IPS DF 6.9 (cell line): ENCODE measurements around the gene MROH9.

Experiments
- DNase-seq: peaks from one replicate; pipeline ENCODE4 v3.0.0-alpha.2; 2013; ENCODE audit warnings: low read depth, low spot score
- H3K27ac ChIP-seq: one replicate; pipeline ENCODE4 v1.5.1; 2013; ENCODE audit warnings: low read length, control low read depth
- H3K27me3 ChIP-seq: 2 replicates; pipeline ENCODE4 v1.6.1; 2013; ENCODE audit warnings: mild to moderate bottlenecking, low read length; ENCODE audit not compliant: control insufficient read depth, insufficient read depth
- H3K36me3 ChIP-seq: 2 replicates; pipeline ENCODE4 v1.6.1; 2013; ENCODE audit warnings: low read length; ENCODE audit not compliant: control insufficient read depth, insufficient read depth
- H3K4me1 ChIP-seq: 2 replicates; pipeline ENCODE4 v1.6.1; 2013; ENCODE audit warnings: low read length; ENCODE audit not compliant: control insufficient read depth, insufficient read depth
- H3K4me3 ChIP-seq: 2 replicates; pipeline ENCODE4 v1.5.1; 2013; ENCODE audit warnings: mild to moderate bottlenecking, low read length
- H3K9me3 ChIP-seq: 2 replicates; pipeline ENCODE4 v1.6.1; 2013; ENCODE audit warnings: low read length, inconsistent platforms; ENCODE audit not compliant: control insufficient read depth, insufficient read depth
- WGBS: extraction: QIAGEN DNeasy Blood & Tissue Kit; methylation state at CpG from one replicate; pipeline ENCODE4 v1.1.7; 2013; ENCODE audit warnings: mixed read lengths, missing lambda C conversion rate; ENCODE audit not compliant: insufficient read length, insufficient coverage; 5-methylcytosine and 5-hydroxymethylcytosine counted together

MROH9 gene, protein sequence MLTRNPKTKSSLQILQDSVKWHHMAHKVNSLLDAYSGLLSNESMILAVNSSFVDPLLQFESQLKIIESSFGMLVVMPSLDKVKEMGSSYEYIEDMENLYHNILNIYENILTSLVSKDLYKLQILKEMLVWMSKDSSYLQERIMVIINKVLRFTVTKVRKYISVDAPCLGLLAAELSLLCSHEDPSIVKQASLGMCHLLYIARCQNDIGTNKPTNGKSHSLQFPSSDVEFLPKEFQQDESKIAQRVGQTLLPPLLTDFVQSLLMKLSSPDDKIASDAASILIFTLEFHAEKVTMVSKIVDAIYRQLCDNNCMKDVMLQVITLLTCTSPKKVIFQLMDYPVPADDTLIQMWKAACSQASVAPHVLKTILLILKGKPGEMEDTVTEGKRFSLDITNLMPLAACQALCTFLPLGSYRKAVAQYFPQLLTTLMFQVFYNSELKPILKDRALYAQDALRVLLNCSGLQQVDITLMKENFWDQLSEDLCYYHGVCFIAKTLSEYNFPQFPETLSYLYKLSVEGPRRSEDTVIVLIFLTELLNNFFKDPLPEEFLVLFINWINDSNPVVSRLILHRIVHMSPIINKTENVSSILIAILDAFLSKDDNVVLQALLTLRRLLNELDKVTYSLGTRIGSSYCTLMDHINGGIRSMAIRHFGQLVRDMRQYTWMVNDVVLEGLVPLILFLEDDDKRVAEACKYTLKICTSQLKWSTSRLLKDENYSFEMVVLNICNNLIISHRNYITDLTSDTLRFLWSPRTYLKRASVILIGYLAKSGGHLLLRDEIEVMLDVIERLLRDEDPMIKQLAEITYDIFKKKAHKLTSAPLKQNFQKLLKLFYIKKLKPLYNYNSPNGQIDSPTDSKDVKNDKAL

DNA sequence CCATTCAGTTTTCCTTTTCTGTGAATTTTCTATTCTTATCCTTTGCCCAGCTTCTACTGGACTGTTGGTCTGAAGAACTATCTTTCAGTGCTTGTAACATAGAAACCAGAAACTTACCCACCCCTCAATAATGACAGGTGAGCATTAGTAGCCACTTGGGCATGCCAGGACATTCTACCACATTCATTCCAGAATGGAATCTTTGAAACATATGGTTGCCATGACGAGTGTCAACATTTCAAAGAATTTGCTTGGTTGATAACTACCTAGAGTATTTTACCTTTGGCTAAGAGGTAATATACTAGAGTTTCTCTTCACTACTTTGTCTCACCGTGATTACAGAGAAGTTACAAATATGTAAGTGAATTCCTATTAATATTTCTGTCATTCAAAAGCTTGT is at the start of gene MROH9:
Gene MROH9, plus strand, starts transcription at position 304 of the 400 bp plus-strand sequence. CDS start 10,023 bp downstream, outside the sequence.
- H3K27ac ChIP-seq: no peak within 1 kb of the TSS
- no peak for DNase-seq
- WGBS: no CpG with 5 or more reads among the region's 2 CpGs
- H3K4me3 ChIP-seq: no peak within 1 kb of the TSS
- H3K9me3 ChIP-seq: no peaks in the 10 kb centered on the region
- no peaks in the 10 kb centered on the region; the same call in 1 of the 2 replicates for H3K4me1 ChIP-seq
- no peaks in the 10 kb centered on the region for H3K27me3 ChIP-seq
- no peaks in the 10 kb centered on the region for H3K36me3 ChIP-seq

DNA sequence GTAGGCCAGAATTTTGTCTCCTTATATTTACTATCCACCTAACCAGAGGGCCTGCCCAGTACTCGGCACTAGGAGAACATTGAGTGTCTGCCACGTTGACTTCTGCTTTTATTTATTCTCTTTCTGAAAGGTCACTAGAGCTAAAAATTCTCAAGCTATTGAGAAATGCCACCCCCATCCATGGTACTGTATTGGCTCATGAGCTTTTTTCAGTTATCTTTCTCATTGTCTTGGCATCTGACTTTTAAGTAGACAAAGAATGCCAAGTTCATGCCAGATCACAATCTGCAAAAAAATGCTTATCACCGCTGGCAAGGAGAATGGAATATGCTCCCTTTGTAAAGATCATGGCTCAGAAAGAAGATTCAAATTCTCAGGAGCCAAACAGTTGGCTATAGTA is 49.8 kb upstream of the MROH9 start:
- no CpG with 5 or more reads among the region's 3 CpGs for WGBS
- Histone ChIP-seq H3K4me1 (no peaks in the 10 kb centered on the region), H3K27me3 (no peaks in the 10 kb centered on the region), H3K9me3 (no peaks in the 10 kb centered on the region), H3K36me3 (no peaks in the 10 kb centered on the region), H3K27ac (no peak overlapping the region), H3K4me3 (no peak overlapping the region)
- DNase-seq: no peak

DNA sequence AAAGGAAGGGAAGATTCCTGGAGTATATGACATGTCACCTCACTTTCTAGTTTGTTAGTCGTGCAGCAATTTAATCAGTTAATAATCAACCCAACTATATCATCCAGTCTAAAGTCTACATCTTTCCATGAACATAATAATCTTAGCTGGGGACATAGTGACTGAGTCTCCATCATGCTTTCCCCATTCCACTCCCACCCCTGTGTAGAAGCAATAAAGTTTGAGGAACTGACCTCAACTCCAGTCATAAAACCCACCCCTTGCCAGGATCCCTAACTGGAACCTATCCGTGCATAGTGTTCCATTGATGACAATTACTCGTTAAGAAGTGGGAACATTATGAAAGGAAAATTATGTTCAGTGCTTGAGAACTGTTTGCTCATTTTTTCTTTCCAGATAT is 48.9 kb upstream of the MROH9 start:
- no CpG with 5 or more reads among the region's 3 CpGs for WGBS
- H3K27ac ChIP-seq: no peak overlapping the region
- no peak for DNase-seq
- H3K27me3 ChIP-seq: no peaks in the 10 kb centered on the region
- H3K4me1 ChIP-seq: no peaks in the 10 kb centered on the region
- no peaks in the 10 kb centered on the region for H3K9me3 ChIP-seq
- H3K36me3 ChIP-seq: no peaks in the 10 kb centered on the region
- no peak overlapping the region for H3K4me3 ChIP-seq

DNA sequence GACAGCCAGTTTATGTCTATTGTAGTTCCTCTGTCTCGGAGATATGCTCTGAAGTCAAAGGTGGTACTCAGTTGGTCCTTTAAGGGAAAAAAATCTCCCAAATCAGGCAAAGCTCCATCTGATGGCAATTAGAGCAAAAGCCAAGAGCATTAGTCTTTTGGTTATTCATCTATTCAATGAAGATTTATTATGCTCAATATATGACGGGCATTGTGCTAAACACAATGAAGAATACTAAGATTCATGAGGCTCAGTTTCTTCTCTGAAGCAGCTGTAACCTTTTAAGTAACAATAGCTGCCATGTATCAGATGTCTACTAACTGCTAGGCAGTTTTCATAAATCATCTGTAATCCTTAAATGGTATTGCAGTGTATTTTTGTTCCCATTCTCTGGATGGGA is 47.6 kb upstream of the MROH9 start:
- Histone ChIP-seq H3K4me3 (no peak overlapping the region), H3K4me1 (no peaks in the 10 kb centered on the region), H3K9me3 (no peaks in the 10 kb centered on the region), H3K27me3 (no peaks in the 10 kb centered on the region), H3K27ac (no peak overlapping the region), H3K36me3 (no peaks in the 10 kb centered on the region)
- no peak for DNase-seq
- no CpG with 5 or more reads among the region's 2 CpGs for WGBS

DNA sequence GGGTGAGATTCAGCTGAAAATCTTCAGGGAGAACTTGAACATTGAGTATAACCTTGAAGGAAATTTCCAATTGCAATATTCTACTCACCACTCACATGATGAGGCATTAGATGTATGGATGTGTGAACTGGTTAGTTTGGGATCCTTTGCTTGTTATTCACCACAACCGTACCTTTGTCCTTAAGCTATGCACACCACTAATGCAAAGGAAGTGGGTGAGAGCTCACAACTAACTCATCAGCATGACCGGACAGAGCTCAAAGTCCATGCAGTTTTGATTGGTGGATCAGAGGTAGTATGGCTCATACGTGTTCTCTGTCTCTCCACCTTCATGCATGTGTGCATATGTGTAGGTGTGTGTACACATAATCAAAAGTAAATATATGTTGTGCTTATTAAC is 43.5 kb upstream of the MROH9 start:
- H3K27ac ChIP-seq: no peak overlapping the region
- H3K4me3 ChIP-seq: no peak overlapping the region
- no peaks in the 10 kb centered on the region for H3K9me3 ChIP-seq
- DNase-seq: no peak
- no peaks in the 10 kb centered on the region for H3K4me1 ChIP-seq
- WGBS: no CpG with 5 or more reads among the region's 3 CpGs
- no peaks in the 10 kb centered on the region for H3K36me3 ChIP-seq
- H3K27me3 ChIP-seq: no peaks in the 10 kb centered on the region

DNA sequence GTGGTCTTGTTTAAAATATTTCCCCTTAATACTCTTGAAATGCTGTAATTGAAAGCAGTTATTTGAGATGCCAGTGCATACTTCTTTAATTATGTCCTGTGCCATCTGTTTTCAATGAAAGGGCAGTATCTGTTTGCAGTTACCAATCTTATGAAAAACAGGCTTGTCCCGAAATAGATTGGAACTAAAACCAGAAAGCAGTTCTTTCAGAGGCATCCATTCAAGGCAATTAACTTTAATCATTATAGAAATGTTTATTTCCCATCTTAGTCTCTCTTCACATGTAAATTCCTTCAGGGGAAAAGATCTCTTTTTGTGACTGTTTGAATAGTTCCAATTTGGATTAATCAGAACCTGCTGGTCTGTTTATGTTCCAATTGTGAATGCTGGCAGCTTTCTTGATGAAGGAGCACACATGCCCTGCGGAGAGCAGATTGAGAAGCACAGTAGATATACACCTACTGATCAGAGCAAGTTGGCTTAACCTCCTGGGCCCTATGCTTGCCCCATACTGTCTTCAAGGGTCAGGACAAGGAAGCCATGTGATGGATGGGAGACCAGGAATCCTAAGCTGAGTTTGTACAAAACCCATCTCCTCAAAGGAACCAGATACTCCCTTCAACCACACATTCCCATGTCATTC is 41.6 kb upstream of the MROH9 start:
- DNase-seq: no peak
- WGBS: no CpG with 5 or more reads among the region's 2 CpGs
- Histone ChIP-seq H3K9me3 (no peaks in the 10 kb centered on the region), H3K27ac (no peak overlapping the region), H3K27me3 (no peaks in the 10 kb centered on the region), H3K4me1 (no peaks in the 10 kb centered on the region), H3K4me3 (no peak overlapping the region), H3K36me3 (no peaks in the 10 kb centered on the region)

DNA sequence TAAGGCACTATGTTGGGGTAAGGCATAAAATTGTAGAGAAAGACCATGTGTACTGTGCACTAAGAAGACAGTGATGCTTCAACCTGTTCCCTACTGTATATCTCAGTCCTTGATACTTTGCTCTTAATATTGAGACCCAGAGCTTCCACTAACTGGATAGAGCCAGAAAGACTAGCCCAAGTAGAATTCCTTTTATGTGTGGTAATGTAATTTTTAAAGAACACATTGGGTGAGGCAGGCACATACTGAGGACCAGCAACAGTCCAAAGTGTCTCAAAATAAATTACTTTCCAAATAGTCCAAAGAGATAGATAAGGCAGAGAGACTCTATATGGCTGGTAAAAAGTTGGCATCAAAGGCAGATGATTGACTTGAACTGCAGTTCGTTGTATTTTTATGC is 31.4 kb upstream of the MROH9 start:
- no peak for DNase-seq
- no peaks in the 10 kb centered on the region for H3K27me3 ChIP-seq
- no peak overlapping the region for H3K4me3 ChIP-seq
- no peaks in the 10 kb centered on the region for H3K4me1 ChIP-seq
- no peaks in the 10 kb centered on the region for H3K36me3 ChIP-seq
- no peaks in the 10 kb centered on the region for H3K9me3 ChIP-seq
- no CpG with 5 or more reads among the region's 1 CpG for WGBS
- no peak overlapping the region for H3K27ac ChIP-seq

DNA sequence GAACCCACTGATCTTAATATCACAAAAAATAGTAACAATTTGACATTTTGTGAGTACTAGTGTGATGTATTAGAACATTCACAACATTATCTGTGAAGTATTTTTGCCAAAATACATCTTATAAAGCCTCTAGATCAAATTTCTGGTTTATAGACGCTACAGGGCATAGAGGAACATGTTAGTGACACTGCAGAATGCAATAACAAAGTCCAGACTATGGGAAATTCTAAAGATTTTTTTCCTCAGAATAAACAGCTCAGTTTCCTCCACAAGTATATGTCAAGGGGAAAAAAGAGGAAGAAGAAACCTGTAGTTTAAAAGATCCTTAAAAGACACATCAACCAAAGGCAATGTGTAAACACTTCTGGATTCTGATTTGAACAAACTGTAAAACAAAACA is 26.4 kb upstream of the MROH9 start:
- no peaks in the 10 kb centered on the region for H3K9me3 ChIP-seq
- H3K4me1 ChIP-seq: no peaks in the 10 kb centered on the region
- H3K27me3 ChIP-seq: no peaks in the 10 kb centered on the region
- no peaks in the 10 kb centered on the region for H3K36me3 ChIP-seq
- no CpG with 5 or more reads among the region's 1 CpG for WGBS
- no peak overlapping the region for H3K27ac ChIP-seq
- H3K4me3 ChIP-seq: no peak overlapping the region
- no peak for DNase-seq

DNA sequence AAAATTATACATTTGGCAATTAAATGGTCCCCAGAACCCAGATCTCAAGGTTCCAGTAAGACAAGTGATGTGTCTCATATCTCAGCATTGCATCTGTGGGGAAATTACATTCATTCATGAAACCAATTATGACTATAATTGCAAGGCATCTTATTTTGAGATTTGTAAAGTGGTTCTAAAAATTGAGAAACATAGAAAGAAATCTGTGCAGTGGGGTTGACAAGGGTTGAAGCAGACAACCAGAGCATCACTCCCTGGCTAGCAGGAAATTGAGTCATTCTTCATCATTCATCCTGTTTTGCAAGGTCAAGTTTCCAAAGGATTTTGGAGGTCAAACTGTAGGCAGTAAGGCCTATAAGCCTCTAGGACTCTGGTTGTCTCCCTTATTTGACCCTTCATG is 25.1 kb upstream of the MROH9 start:
- no peaks in the 10 kb centered on the region for H3K9me3 ChIP-seq
- no peak overlapping the region for H3K27ac ChIP-seq
- no peaks in the 10 kb centered on the region for H3K4me1 ChIP-seq
- H3K4me3 ChIP-seq: no peak overlapping the region
- H3K27me3 ChIP-seq: no peaks in the 10 kb centered on the region
- DNase-seq: no peak
- H3K36me3 ChIP-seq: no peaks in the 10 kb centered on the region

DNA sequence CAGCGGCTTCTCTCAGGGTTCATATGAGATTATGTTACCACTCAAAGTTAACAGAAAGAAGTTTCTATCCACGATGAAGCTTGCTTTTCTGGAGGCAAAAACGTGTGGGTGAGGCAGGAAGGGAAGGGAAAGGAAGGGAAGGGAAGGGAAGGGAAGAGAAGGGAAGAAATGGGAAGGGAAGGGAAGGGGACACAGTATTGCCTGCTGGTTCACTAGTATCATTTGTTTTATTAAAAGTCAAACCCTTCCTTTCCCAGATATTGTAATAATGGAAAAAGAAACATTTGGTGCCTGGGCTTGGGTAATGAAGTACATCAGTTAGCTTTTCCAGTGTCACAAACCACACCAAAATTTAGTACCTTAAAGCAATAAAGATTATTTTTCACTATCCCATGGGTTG is 18.0 kb upstream of the MROH9 start:
- no peak overlapping the region for H3K27ac ChIP-seq
- no peaks in the 10 kb centered on the region for H3K4me1 ChIP-seq
- no peaks in the 10 kb centered on the region for H3K27me3 ChIP-seq
- WGBS: no CpG with 5 or more reads among the region's 3 CpGs
- no peak overlapping the region for H3K4me3 ChIP-seq
- no peaks in the 10 kb centered on the region for H3K9me3 ChIP-seq
- no peak for DNase-seq
- H3K36me3 ChIP-seq: no peaks in the 10 kb centered on the region
